ENCODE measurements around the gene ALPK1. TPM values are rescaled to one million over a fixed set of nuclear protein-coding genes. Genes with fewer than 3 reads are reported as not detected.

The ALPK1 gene
- total and polyA plus RNA-seq, 2 of the 4 experiments (the other 2 are of a cell fraction), result 3.3 to 7.9 TPM

DNA sequence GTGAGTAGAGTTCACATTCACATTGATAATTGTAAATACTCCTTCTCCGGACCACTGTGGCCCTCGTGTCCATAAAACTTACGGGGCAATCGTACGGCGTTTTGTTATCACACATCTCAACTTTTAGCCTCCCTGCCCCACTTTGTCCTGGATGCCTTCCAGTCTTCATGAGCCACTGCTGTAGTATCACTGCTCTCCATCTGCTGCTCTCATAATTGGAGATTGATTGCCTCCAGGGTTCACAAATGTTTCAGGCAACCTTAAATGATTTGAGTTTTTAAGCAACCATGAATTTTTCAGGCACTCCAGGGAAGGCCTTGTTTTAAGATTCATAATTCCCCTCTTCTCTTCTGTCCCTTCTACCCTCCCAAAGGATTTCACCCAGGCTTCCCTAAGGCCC is 28.4 kb downstream of the ALPK1 start:
- DNase-seq, result no peak
- in situ Hi-C loops (cut with MboI; ENCODE audit: low sequenced_read_pairs) (loop anchor here (25.0 kb wide), 1 partner anchor 612 kb away; no protein-coding TSS in a partner anchor), intact Hi-C loops (cut with micrococcal nuclease) (no loop called here), dilution Hi-C loops (cut with HindIII; ENCODE audit: low sequenced_read_pairs, unreplicated experiment) (loop anchor here (25.0 kb wide), 1 partner anchor 287 kb away; no protein-coding TSS in a partner anchor)
- Histone ChIP-seq H3K18ac (ENCODE audit: low read depth, low read length) (no peak overlapping the region), H3K9me3 (ENCODE audit: control insufficient read depth, insufficient read depth, low read length) (no peaks in the 10 kb centered on the region), H4K91ac (ENCODE audit: insufficient read depth, low read depth, low read length) (no peak overlapping the region), H2BK20ac (ENCODE audit: low read depth, low read length) (no peak overlapping the region), H3K9me1 (ENCODE audit: insufficient read depth, low read length) (no peaks in the 10 kb centered on the region), H2AK9ac (replicated peaks; ENCODE audit: low read depth, low read length, poor library complexity) (no peak overlapping the region), H2BK120ac (ENCODE audit: low read depth, low read length) (no peak overlapping the region), H2BK5ac (ENCODE audit: low read depth, low read length, poor library complexity, severe bottlenecking) (no peak overlapping the region), H3K27ac (ENCODE audit: insufficient read depth, low read length) (no peak overlapping the region), H3K23ac (ENCODE audit: low read depth, low read length) (no peak overlapping the region), H3K4me3 (ENCODE audit: insufficient read depth, low read depth, low read length) (no peak overlapping the region), H3K4me1 (ENCODE audit: control insufficient read depth, insufficient read depth, low read length) (no peaks in the 10 kb centered on the region), H3K4ac (ENCODE audit: low read depth, low read length) (no peak overlapping the region), H3K56ac (ENCODE audit: extremely low read depth, insufficient read depth, low read length) (no peak overlapping the region), H3K9ac (ENCODE audit: low read depth, low read length) (no peak overlapping the region), H3K4me2 (ENCODE audit: low read depth, low read length) (no peak overlapping the region), H3K79me1 (ENCODE audit: low read depth in 1 of 2, low read length in 2 of 2) (no peaks in the 10 kb centered on the region), H2AK5ac (ENCODE audit: low read depth, low read length) (no peak overlapping the region), H4K8ac (ENCODE audit: low read depth in 2 of 2, low read length in 2 of 2) (no peak overlapping the region), H4K20me1 (ENCODE audit: insufficient read depth, low read length) (no peaks in the 10 kb centered on the region), H3K36me3 (ENCODE audit: control insufficient read depth, insufficient read depth, low read length) (peaks cover 2% of the 10 kb centered on the region; the same call in 1 of the 2 replicates), H3K27me3 (ENCODE audit: control insufficient read depth, insufficient read depth, low read length) (no peaks in the 10 kb centered on the region), H2AFZ (replicated peaks; ENCODE audit: low read length, poor library complexity) (no peak overlapping the region), H4K5ac (ENCODE audit: low read depth, low read length) (no peak overlapping the region), H2BK15ac (ENCODE audit: low read depth, low read length) (no peak overlapping the region), H3K14ac (replicated peaks; ENCODE audit: low read depth, low read length) (no peak overlapping the region)
- TF ChIP-seq SMC3 (IDR thresholded peaks at IDR 0.05; ENCODE audit: low read depth, low read length) (no peak), POLR2A (IDR thresholded peaks at IDR 0.05; ENCODE audit: low read depth, low read length) (no peak)
- 79% methylated on average over 5 of the region's 6 CpGs; no CpG with 5 or more reads in 1 of the 2 experiments for WGBS, 2 experiments (ENCODE audit: extremely low coverage in 2 of 2, insufficient read length in 1 of 2)
- POLR2A ChIA-PET (ENCODE audit: unreplicated experiment), result no interaction called here
- ATAC-seq (ENCODE audit: low read depth), result no peak
- CTCF ChIA-PET, result no interaction called here
- BruUV-seq (replicated peaks), result no TSS peak
